Keratinocyte (primary cell): Measurements from ENCODE around the gene LBP. TPM values are rescaled to one million over a fixed set of nuclear protein-coding genes. Genes with fewer than 3 reads are reported as not detected.

Source experiments
- DNase-seq: peaks from one replicate; pipeline ENCODE4 v3.0.0-alpha.2; 2011; ENCODE audit warnings: low read depth, missing footprints, low spot score
- FAIRE-seq: peaks from 2 replicates; lab custom pipeline; 2011; peaks lifted over from hg19 to GRCh38; lab: Jason Lieb, UNC
- H2AFZ ChIP-seq: 2 replicates; pipeline ENCODE4 v1.6.0; 2012; ENCODE audit warnings: low read length, control low read depth, inconsistent platforms; ENCODE audit not compliant: control insufficient read depth
- H3K27ac ChIP-seq: 2 replicates; pipeline ENCODE4 v1.5.1; 2011; ENCODE audit warnings: low read length; ENCODE audit not compliant: control insufficient read depth, insufficient read depth
- H3K27me3 ChIP-seq: 3 replicates; pipeline ENCODE4 v1.6.0; 2011; ENCODE audit warnings: low read length; ENCODE audit not compliant: control insufficient read depth, insufficient read depth; ENCODE audit errors: extremely low read depth
- H3K36me3 ChIP-seq, 2 experiments: 2 replicates in 1 of 2; 3 replicates in 1 of 2; pipeline ENCODE4 v1.5.1; 2011; ENCODE audit warnings: low read length in 2 of 2, mild to moderate bottlenecking in 1 of 2; ENCODE audit not compliant: control insufficient read depth in 2 of 2, insufficient read depth in 2 of 2; ENCODE audit errors: extremely low read depth in 1 of 2
- H3K4me1 ChIP-seq: 3 replicates; pipeline ENCODE4 v1.5.1; 2011; ENCODE audit warnings: low read length; ENCODE audit not compliant: control insufficient read depth, insufficient read depth; ENCODE audit errors: extremely low read depth
- H3K4me2 ChIP-seq: 3 replicates; pipeline ENCODE4 v1.6.0; 2011; ENCODE audit warnings: low read depth, low read length; ENCODE audit not compliant: control insufficient read depth, insufficient read depth; ENCODE audit errors: extremely low read depth
- H3K4me3 ChIP-seq, 3 experiments: fragments of 200-600 bp in 1 of 3; sonication (generic) in 1 of 3; 2 replicates in 2 of 3; 3 replicates in 1 of 3; pipeline ENCODE4 v1.5.1; 2011 to 2016; ENCODE audit warnings: low read length in 3 of 3, mild to moderate bottlenecking in 3 of 3, control low read depth in 2 of 3, inconsistent platforms in 1 of 3, low read depth in 1 of 3, mixed read lengths in 1 of 3, mixed run types in 1 of 3, moderate library complexity in 1 of 3; ENCODE audit not compliant: control insufficient read depth in 2 of 3, insufficient read depth in 2 of 3; ENCODE audit errors: extremely low read depth in 1 of 3
- H3K79me2 ChIP-seq: 2 replicates; pipeline ENCODE4 v1.6.0; 2012; ENCODE audit warnings: low read length; ENCODE audit not compliant: control insufficient read depth, insufficient read depth
- H3K9ac ChIP-seq: 3 replicates; pipeline ENCODE4 v1.6.0; 2011; ENCODE audit warnings: low read length; ENCODE audit not compliant: control insufficient read depth, insufficient read depth; ENCODE audit errors: extremely low read depth
- H3K9me1 ChIP-seq: 3 replicates; pipeline ENCODE4 v1.6.0; 2011; ENCODE audit warnings: low read length; ENCODE audit not compliant: control insufficient read depth, insufficient read depth; ENCODE audit errors: extremely low read depth
- H3K9me3 ChIP-seq: 2 replicates; pipeline ENCODE4 v1.5.1; 2012; ENCODE audit warnings: low read depth, low read length; ENCODE audit not compliant: control insufficient read depth
- H4K20me1 ChIP-seq: 3 replicates; pipeline ENCODE4 v1.6.0; 2011; ENCODE audit warnings: low read length; ENCODE audit not compliant: control insufficient read depth, insufficient read depth; ENCODE audit errors: extremely low read depth
- CTCF ChIP-seq, 3 experiments: IDR thresholded peaks in 1 of 3; conservative IDR thresholded peaks in 1 of 3; optimal IDR thresholded peaks in 1 of 3; 2 replicates in 2 of 3; 3 replicates in 1 of 3; pipeline versions ENCODE3 to v1.5.1; 2011; ENCODE audit warnings: low read length in 3 of 3, mild to moderate bottlenecking in 3 of 3, moderate library complexity in 2 of 3, control low read depth in 1 of 3, inconsistent platforms in 1 of 3; ENCODE audit not compliant: insufficient read depth in 2 of 3; ENCODE audit errors: extremely low read depth in 1 of 3
- EZH2 ChIP-seq: IDR thresholded peaks from one replicate; pipeline ENCODE4 v1.6.1; 2012; ENCODE audit warnings: inconsistent platforms, mild to moderate bottlenecking, low read length, moderate library complexity
- dilution Hi-C: fragments of 300-500 bp; cut with MboI; formaldehyde crosslinking; loops from one replicate; pipeline ENCODE4 v1.7.0; 2020; ENCODE audit warnings: low sequenced_read_pairs; ENCODE audit not compliant: extremely low pct_ligation_motif_present
- polyA plus RNA-seq, 5 experiments: library from polyadenylated mRNA; depleted of rRNA in 3 of 5; stranded (reverse) in 3 of 5; stranded (forward) in 1 of 5; unstranded in 1 of 5; fragments of >200 nt; gene quantifications; 1 replicate in 1 of 5; 2 replicates in 3 of 5; 3 replicates in 1 of 5; pipeline versions ENCODE4 v1.2.1 to v1.2.3, GENCODE V29; 2011 to 2012; ENCODE audit warnings: missing spikeins in 2 of 5, low read depth in 1 of 5, low replicate concordance in 1 of 5

LBP gene
- polyA plus RNA-seq, 1 donor (not counting 4 experiments of a cell fraction or from before 2014, with no cell fraction given): not detected

- Histone ChIP-seq H3K9me3 (no peaks in the 10 kb centered on the region), H3K27me3 (no peaks in the 10 kb centered on the region), H2AFZ (no peak overlapping the region), H3K4me2 (no peak overlapping the region), H3K4me1 (no peaks in the 10 kb centered on the region), H3K36me3 (no peaks in the 10 kb centered on the region), H3K4me3 (no peak overlapping the region), H3K9ac (no peak overlapping the region), H3K9me1 (no peaks in the 10 kb centered on the region), H3K79me2 (no peaks in the 10 kb centered on the region), H3K27ac (no peak overlapping the region), H4K20me1 (no peaks in the 10 kb centered on the region)
- dilution Hi-C loops: no loop called here
- no peak for DNase-seq
- no peak for TF ChIP-seq EZH2
- TF ChIP-seq CTCF (optimal IDR thresholded peaks at IDR 0.05 in 1 of 3, IDR thresholded peaks at IDR 0.05 in 1 of 3, conservative IDR thresholded peaks at IDR 0.05 in 1 of 3; ENCODE audit: extremely low read depth in 1 of 3, insufficient read depth in 2 of 3, low read length in 3 of 3): no peak
- no peak for FAIRE-seq
These were observed 36.9 kb downstream of the LBP start for GRCh38 chr20:38383147-38383546.

DNA sequence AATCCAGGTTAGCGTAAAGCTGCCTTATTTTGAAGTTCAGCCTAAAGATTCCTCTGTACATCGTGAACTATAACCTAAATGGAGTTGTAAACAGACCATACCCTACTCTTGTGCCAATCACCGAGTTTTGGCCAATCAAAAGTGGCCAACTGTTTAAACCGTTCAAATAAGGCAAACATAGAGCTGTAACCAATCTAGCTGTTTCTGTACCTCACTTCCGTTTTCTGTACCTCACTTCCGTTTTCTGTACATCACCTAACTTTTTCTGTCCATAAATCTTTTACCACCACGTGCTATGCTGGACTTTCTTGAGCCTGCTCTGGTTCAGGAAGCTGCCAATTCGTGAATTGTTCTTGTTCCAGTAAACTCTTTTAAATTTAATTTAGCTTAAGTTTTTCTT, 39.7 kb downstream of the LBP start:
- H3K36me3 ChIP-seq: no peaks in the 10 kb centered on the region
- FAIRE-seq: no peak

More for the DNA sequence above, 39.7 kb downstream of the LBP start:
- Histone ChIP-seq H3K27ac (no peak overlapping the region), H3K4me3 (no peak overlapping the region), H2AFZ (no peak overlapping the region), H3K9me1 (no peaks in the 10 kb centered on the region), H3K4me1 (no peaks in the 10 kb centered on the region), H3K9me3 (no peaks in the 10 kb centered on the region), H3K79me2 (no peaks in the 10 kb centered on the region), H4K20me1 (no peaks in the 10 kb centered on the region), H3K9ac (no peak overlapping the region), H3K27me3 (no peaks in the 10 kb centered on the region), H3K4me2 (no peak overlapping the region)
- dilution Hi-C loops: no loop called here
- no peak for DNase-seq
- TF ChIP-seq EZH2 (no peak), CTCF (optimal IDR thresholded peaks at IDR 0.05 in 1 of 3, IDR thresholded peaks at IDR 0.05 in 1 of 3, conservative IDR thresholded peaks at IDR 0.05 in 1 of 3; ENCODE audit: extremely low read depth in 1 of 3, insufficient read depth in 2 of 3, low read length in 3 of 3) (no peak)
